Measurements from ENCODE around the gene COPS7A.
A peak's percentile ranks its signal among the peaks of the same experiment; 100 is the strongest.

The COPS7A gene

DNA sequence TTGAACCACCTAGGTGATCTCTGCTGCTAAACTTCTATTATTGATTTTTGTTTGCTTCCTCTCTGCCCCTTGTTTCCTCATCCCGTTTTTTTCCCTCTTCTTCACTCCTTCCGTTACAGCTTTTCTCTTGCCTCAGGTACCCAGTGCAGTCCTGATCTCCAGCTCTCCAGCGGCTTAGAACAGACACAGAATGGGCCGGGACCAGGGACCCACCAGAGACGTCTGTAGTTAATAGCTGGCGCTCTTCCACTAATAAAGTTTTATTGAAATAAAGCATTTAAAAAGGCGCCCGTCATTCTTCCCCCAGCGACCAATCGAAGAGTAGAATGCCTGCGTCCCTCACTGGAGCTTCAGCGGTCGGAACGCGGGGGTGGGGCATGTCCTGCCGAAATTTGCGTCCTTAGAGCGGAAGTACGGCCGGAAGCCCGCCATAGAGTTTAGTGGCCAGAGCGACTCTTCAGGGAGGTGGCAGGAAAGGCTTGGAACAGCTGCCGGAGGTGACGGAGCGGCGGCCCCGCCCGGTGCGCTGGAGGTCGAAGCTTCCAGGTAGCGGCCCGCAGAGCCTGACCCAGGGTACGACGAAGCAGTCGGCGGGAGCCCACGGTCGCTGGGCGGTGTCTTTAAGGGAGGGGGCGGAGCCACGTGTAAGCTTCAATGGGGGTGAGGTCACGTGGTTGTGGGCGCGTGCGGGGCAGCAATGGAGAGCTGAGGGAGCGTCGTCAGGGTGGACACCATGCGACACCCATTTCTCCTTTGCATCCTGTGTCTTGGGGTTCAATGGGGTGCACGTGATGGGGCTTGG, at the start of gene COPS7A:
Gene COPS7A (plus strand): TSS at position 440 of the 802 bp plus-strand sequence. CDS start 611 bp downstream, outside the sequence.
- DNase-seq (ENCODE audit: low read depth) = peak; percentile 95

DNA sequence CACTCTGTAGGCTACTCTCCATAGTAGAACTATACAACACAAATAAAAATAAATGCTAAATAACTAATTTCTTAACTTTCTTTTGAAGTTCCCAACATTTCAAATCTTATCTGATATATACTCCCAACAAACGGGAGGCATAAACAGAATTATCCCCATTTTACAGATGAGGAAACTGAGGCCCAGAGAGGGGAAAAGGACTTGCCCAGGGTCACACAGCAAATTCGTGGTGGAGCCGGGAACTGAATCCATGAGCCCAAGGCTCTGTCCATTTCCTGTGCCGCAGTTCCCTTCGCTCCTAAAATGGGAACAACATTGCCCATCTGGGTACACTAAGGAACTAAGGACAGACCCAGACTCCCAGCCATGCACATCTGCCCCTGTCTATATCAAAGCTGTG, 46.9 kb upstream of the COPS7A start:
- no peak for DNase-seq (ENCODE audit: low read depth)

- peak; percentile 38 for DNase-seq (ENCODE audit: low read depth)
Measured at GRCh38 chr12:6684609-6685008, 39.2 kb upstream of the COPS7A start.

- no peak for DNase-seq (ENCODE audit: low read depth)
Measured at GRCh38 chr12:6685814-6686213, 38.0 kb upstream of the COPS7A start.

GRCh38 chr12:6688543-6688998, 35.3 kb upstream of the COPS7A start:
- no peak for DNase-seq (ENCODE audit: low read depth)

DNA sequence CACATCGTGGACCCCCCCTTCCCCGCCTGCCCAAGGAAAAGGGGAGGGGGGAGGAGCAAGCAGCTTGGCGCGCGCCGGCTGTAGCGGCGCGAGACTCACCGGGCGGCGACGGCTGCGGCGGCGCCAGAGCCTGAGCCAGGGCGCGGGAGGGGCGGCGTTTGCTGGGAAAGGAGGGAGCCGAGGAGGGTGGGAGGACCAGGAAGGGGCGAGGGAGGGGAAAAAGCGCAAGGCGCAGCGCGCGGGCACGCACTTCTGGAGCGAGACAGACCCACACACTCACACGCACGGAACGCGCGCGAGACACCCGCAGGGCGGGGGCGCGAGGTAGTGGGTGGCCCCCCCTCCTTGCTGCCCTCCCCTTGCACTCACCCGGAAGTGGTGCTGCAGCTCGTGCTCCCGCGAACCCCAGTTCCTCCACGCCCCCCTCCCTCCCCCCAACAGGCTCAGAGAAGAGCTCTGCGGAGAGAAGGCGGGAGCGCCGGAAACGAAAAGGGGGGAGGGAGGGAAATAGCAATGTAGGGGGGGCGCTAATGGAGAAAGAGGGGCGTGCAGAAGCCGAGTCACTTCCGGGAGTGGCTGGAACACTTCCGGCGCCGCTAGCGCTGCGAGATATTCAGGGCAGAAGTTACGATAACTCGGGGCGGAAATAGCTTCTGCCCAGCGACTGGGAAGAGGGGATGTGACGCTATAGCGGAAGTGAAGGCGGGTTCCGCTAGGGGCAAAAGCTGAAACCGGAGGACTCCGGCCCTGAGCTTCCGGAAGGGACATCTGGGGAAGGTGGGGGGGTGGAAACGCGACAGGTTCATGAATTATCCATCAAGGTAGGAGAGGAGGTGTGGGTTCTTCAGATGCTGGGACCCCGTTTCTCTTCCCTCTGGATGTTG, 34.6 kb upstream of the COPS7A start, which contains the start of gene ZNF384:
Gene ZNF384 (minus strand): TSS at position 377 of the 884 bp plus-strand sequence. CDS start 9,855 bp downstream, outside the sequence.
- peak; percentile 92 for DNase-seq (ENCODE audit: low read depth)

GRCh38 chr12:6691473-6691872, 32.4 kb upstream of the COPS7A start:
- DNase-seq (ENCODE audit: low read depth) = no peak

- DNase-seq (ENCODE audit: low read depth) = no peak
Measured at GRCh38 chr12:6692888-6693287, 31.0 kb upstream of the COPS7A start.

GRCh38 chr12:6693832-6694355, 30.0 kb upstream of the COPS7A start:
- no peak for DNase-seq (ENCODE audit: low read depth)

DNA sequence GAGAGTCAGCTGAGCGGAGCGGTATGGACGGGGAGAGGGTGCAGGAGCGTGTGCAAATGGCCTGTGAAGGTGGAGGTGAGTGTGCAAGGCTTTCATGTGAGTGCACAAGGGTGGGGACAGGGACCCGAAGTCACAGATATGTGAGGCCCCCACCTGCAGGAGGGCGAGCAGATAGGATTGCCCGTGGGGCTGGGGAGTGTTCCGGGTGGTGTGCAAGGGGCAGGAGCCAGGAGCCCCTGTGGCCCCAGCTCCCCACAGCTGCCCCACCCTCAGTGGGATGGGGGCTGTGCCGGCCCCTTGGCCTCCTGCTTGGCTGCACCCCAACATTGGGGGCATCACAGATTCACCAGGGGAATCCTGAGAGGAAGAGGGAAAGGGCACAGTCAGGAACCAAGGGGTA, 29.1 kb upstream of the COPS7A start:
- no peak for DNase-seq (ENCODE audit: low read depth)

- no peak for DNase-seq (ENCODE audit: low read depth)
Measured at GRCh38 chr12:6695313-6696045, 28.4 kb upstream of the COPS7A start.

DNA sequence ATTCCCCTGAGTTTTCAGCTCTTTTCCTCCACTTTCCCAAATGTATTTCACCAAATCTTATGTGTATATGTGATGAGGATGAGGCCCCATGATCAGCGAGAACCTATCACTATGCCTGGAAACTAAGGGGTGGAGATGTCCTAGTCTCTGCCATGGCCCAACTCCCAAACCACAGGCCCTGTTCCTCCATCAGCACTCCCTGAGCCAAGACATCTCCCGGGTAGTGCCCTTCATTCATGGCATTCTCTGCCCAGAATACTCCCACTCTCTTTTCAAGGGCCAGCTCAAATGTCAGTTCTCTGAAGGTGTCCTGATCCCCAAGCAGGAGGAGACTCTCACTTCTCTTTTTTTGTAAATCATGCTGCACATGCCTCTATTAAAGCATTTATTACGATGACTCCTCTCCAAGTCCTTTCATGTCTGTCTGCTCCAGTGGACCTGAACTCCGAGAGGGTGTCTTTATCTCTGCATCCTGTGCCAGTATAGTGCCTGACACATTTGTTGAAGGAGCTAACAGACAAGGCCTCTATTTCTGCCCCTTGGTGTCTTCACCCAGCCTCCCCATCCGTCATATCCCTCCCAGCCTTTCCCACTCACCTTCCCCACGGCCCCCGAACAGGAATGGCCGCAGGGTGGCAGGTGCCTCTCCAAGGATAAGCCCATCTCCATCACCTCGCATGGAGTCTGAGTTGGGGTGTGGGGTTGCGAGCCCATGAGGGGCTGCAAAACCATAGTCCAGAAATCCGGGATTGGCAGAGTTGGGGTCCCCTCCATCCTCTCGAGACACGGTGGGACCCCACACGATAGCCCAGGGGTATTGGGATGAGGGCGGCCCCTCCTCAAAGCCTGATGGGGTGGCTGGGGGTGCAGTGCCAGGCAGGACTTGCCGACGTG, 26.9 kb upstream of the COPS7A start:
- DNase-seq (ENCODE audit: low read depth) = no peak

GRCh38 chr12:6697584-6698351, 26.1 kb upstream of the COPS7A start:
- DNase-seq (ENCODE audit: low read depth) = no peak

- no peak for DNase-seq (ENCODE audit: low read depth)
Measured at GRCh38 chr12:6698352-6699046, 25.3 kb upstream of the COPS7A start.

DNA sequence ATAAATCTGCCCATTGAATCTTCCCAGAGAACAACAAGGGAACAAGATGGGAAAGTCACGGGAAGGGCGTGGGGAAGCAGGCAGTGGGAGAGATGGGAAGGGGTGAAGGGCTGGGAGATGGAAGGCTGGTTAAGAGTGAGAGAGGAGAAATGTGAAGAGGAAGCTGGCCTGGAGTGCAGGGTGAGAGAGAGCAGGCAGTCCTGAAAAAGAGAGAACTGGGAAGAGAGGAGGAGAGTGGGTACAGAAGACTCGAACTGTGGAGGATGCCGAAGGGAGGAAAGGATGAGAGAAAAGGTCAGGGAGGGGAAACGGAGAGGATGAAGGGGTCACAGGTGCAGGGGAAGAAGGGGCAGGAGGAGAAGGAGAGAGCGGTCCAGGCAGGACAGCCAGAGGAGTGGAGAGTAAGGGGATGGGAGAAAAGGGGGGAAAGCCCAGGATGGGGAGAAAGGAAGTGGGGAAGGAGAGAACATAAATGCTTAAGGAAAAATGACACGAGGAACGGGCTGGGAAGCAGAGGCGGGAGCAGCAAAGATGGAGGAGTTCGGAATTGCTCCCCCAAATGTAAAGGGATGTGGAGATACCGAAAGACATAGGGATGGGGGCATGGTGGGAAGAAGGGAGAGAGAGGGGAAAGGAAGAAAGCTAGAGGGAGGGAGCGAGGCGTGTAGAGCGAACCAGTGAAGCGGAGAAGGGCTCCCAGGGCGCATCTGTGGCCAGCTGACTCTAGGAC, 24.4 kb upstream of the COPS7A start:
- DNase-seq (ENCODE audit: low read depth) = no peak

DNA sequence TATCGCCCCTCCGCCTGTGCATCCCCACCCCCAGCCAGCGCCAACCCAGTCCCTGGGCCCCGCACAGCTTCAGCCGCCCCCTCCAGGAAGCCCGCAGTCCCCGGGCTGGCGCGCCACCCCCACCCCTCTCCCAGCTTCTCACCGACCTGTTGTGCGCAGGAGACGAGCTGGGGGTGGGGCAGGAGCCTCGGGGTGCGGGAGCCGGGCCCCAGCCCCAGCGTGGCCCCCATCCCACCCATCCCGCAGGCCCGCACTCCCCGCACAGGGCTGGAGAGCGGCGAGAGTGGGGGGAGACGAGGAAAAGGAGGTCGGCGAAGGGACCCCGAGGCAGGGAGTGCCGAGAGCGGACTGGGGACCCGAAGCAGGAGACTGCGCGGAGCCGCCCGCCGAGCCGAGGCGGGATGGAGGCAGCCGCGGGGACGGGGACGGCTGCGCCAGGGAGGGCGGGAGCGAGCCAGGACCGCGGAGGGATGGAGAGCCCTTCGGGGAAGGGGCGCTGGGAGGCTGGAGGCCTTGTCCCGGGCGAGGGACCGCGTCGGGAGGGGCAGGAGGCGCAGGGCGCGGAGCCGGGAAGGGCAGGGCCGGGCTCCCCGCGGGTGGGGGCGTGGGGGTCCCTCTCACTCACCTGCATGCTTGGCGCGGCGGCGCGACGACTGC, 23.7 kb upstream of the COPS7A start:
- DNase-seq (ENCODE audit: low read depth) = no peak

- no peak for DNase-seq (ENCODE audit: low read depth)
Measured at GRCh38 chr12:6700646-6701051, 23.2 kb upstream of the COPS7A start, which contains the start of gene PIANP. Gene PIANP, minus strand, starts transcription at chr12:6700815. Its CDS starts 2,754 bp downstream, at chr12:6698061.
